GM21515 (cell line): ENCODE results near the gene BBIP1.
A peak's percentile ranks its signal among the peaks of the same experiment; 100 is the strongest.

Experiments
- ATAC-seq: cut with Tn5 transposase; IDR thresholded peaks from one replicate; pipeline ENCODE4 v1.9.1; 2021; ENCODE audit not compliant: unreplicated experiment

Gene BBIP1

GRCh38 chr10:110885932-110886674 lies 32.9 kb downstream of the BBIP1 start:
- ATAC-seq, result no peak

GRCh38 chr10:110883924-110884323 lies 35.1 kb downstream of the BBIP1 start:
- ATAC-seq, result no peak

GRCh38 chr10:110881905-110882304 lies 37.1 kb downstream of the BBIP1 start:
- no peak for ATAC-seq

- ATAC-seq, result no peak
Observed at GRCh38 chr10:110881247-110881646, 37.7 kb downstream of the BBIP1 start.

- ATAC-seq, result no peak
Observed at GRCh38 chr10:110880012-110880411, 39.0 kb downstream of the BBIP1 start.

GRCh38 chr10:110876788-110877187 lies 42.2 kb downstream of the BBIP1 start:
- ATAC-seq, result no peak

GRCh38 chr10:110876000-110876399 lies 43.0 kb downstream of the BBIP1 start:
- ATAC-seq, result no peak

GRCh38 chr10:110873951-110874350 lies 45.0 kb downstream of the BBIP1 start:
- ATAC-seq, result no peak

GRCh38 chr10:110872984-110873923 lies 45.7 kb downstream of the BBIP1 start:
- ATAC-seq, result no peak

GRCh38 chr10:110872145-110872983 lies 46.6 kb downstream of the BBIP1 start:
- ATAC-seq, result peak; percentile 41

- peak; percentile 67 for ATAC-seq
Observed at GRCh38 chr10:110871298-110872084, 47.5 kb downstream of the BBIP1 start, which contains the start of gene PDCD4. TSS of gene PDCD4 (plus strand) at chr10:110871928. CDS start at chr10:110876028, 4,100 bp downstream.

- ATAC-seq, result no peak
Observed at GRCh38 chr10:110870823-110871297, 48.1 kb downstream of the BBIP1 start.

GRCh38 chr10:110868981-110869380 lies 50.0 kb downstream of the BBIP1 start:
- no peak for ATAC-seq

- no peak for ATAC-seq
Observed at GRCh38 chr10:110867807-110868465, 51.0 kb downstream of the BBIP1 start.

GRCh38 chr10:110867011-110867806 lies 51.8 kb downstream of the BBIP1 start:
- ATAC-seq, result peak; percentile 32

GRCh38 chr10:110865809-110866482 lies 53.0 kb downstream of the BBIP1 start:
- ATAC-seq, result peak; percentile 22

GRCh38 chr10:110865186-110865808 lies 53.7 kb downstream of the BBIP1 start:
- no peak for ATAC-seq
